H1 (cell line): ENCODE results near the gene IGF2R. TPM values are rescaled to one million over a fixed set of nuclear protein-coding genes. Genes with fewer than 3 reads are reported as not detected.

ENCODE experiments used
- CTCF ChIA-PET: fragments of 300-600 bp; sonication (Branson Sonifier 250); formaldehyde crosslinking; loops from one replicate; lab custom pipeline; 2021; ENCODE audit not compliant: partially characterized antibody; lab: Charles Lee
- POLR2A ChIA-PET: fragments of 300-600 bp; sonication (Branson Sonifier 250); formaldehyde crosslinking; loops from one replicate; lab custom pipeline; 2021; ENCODE audit warnings: inconsistent platforms; ENCODE audit not compliant: partially characterized antibody; lab: Charles Lee
- DNase-seq, 2 experiments: peaks; one replicate each; pipeline versions ENCODE4 v3.0.0 to v3.0.0-alpha.2; 2010 to 2022; ENCODE audit warnings: low spot score in 2 of 2, low read depth in 1 of 2, mixed read lengths in 1 of 2
- FAIRE-seq: peaks from 2 replicates; lab custom pipeline; 2011; peaks lifted over from hg19 to GRCh38; lab: Jason Lieb, UNC
- H2AFZ ChIP-seq: 2 replicates; pipeline ENCODE4 v1.8.1; 2012; ENCODE audit warnings: low read length, inconsistent platforms
- H2AK5ac ChIP-seq: 2 replicates; pipeline ENCODE4 v1.6.1; 2013; ENCODE audit warnings: low read depth, low read length
- H2BK120ac ChIP-seq: replicated peaks from 2 replicates; pipeline ENCODE3; 2013; ENCODE audit warnings: low read depth, low read length, inconsistent platforms
- H2BK12ac ChIP-seq: 2 replicates; pipeline ENCODE4 v1.6.1; 2013; ENCODE audit warnings: low read depth, low read length
- H2BK15ac ChIP-seq: 2 replicates; pipeline ENCODE4 v1.6.1; 2013; ENCODE audit warnings: low read length
- H2BK20ac ChIP-seq: 2 replicates; pipeline ENCODE4 v1.6.1; 2013; ENCODE audit warnings: low read length
- H2BK5ac ChIP-seq: 2 replicates; pipeline ENCODE4 v1.6.1; 2013; ENCODE audit warnings: low read depth, low read length
- H3K14ac ChIP-seq: 2 replicates; pipeline ENCODE4 v1.6.1; 2013; ENCODE audit warnings: inconsistent platforms; ENCODE audit not compliant: insufficient read length
- H3K18ac ChIP-seq: 2 replicates; pipeline ENCODE4 v1.6.1; 2013; ENCODE audit warnings: low read length; ENCODE audit errors: extremely low read depth
- H3K23ac ChIP-seq: 2 replicates; pipeline ENCODE4 v1.6.1; 2013; ENCODE audit warnings: inconsistent platforms; ENCODE audit not compliant: insufficient read length
- H3K23me2 ChIP-seq: 2 replicates; pipeline ENCODE4 v1.6.1; 2013; ENCODE audit warnings: low read depth, low read length
- H3K27ac ChIP-seq: 2 replicates; pipeline ENCODE4 v1.6.1; 2011; ENCODE audit warnings: low read depth, low read length, inconsistent platforms
- H3K27me3 ChIP-seq, 4 experiments: replicated peaks in 1 of 4; 1 replicate in 1 of 4; 2 replicates in 3 of 4; pipeline versions ENCODE4 v1.6.1 to v1.8.1; 2011 to 2013; ENCODE audit warnings: low read length in 3 of 4, mild to moderate bottlenecking in 3 of 4, inconsistent platforms in 2 of 4, mixed read lengths in 2 of 4, moderate library complexity in 1 of 4; ENCODE audit not compliant: control insufficient read depth in 3 of 4, insufficient read depth in 3 of 4; ENCODE audit errors: extremely low read depth in 1 of 4
- H3K36me3 ChIP-seq, 4 experiments: 2 replicates each; pipeline versions ENCODE4 v1.6.1 to v1.8.1; 2011 to 2013; ENCODE audit warnings: mild to moderate bottlenecking in 4 of 4, low read length in 3 of 4, moderate library complexity in 2 of 4, control low read depth in 1 of 4, inconsistent platforms in 1 of 4; ENCODE audit not compliant: insufficient read depth in 4 of 4, control insufficient read depth in 2 of 4
- H3K4ac ChIP-seq: replicated peaks from 2 replicates; pipeline ENCODE3; 2013; ENCODE audit warnings: low read length, low read depth, mixed read lengths, inconsistent platforms; ENCODE audit not compliant: insufficient read length
- H3K4me1 ChIP-seq, 4 experiments: replicated peaks in 1 of 4; 1 replicate in 1 of 4; 2 replicates in 3 of 4; pipeline versions ENCODE4 v1.6.1 to v1.8.1; 2011 to 2013; ENCODE audit warnings: low read length in 3 of 4, inconsistent platforms in 2 of 4, mixed read lengths in 1 of 4; ENCODE audit not compliant: insufficient read depth in 4 of 4, control insufficient read depth in 3 of 4
- H3K4me2 ChIP-seq, 2 experiments: 2 replicates each; pipeline versions ENCODE4 v1.6.1 to v1.8.1; 2011 to 2013; ENCODE audit warnings: low read depth in 2 of 2, low read length in 2 of 2, control low read depth in 1 of 2, inconsistent platforms in 1 of 2, mild to moderate bottlenecking in 1 of 2; ENCODE audit not compliant: insufficient read depth in 1 of 2
- H3K4me3 ChIP-seq, 4 experiments: fragments of 200-600, 300-600 bp in 1 of 4; sonication (generic), shearing (Covaris generic), sonication (Bioruptor Twin) in 1 of 4; 2 replicates each; pipeline versions ENCODE4 v1.5.1 to v1.8.1; 2011 to 2016; ENCODE audit warnings: low read length in 4 of 4, low read depth in 3 of 4, control low read depth in 2 of 4, inconsistent platforms in 2 of 4, mild to moderate bottlenecking in 2 of 4, mixed read lengths in 1 of 4, moderate library complexity in 1 of 4; ENCODE audit not compliant: insufficient read depth in 2 of 4; ENCODE audit errors: extremely low read depth in 1 of 4
- H3K56ac ChIP-seq: replicated peaks from 2 replicates; pipeline ENCODE3; 2013; ENCODE audit warnings: low read depth, mild to moderate bottlenecking, mixed read lengths, low read length, inconsistent platforms; ENCODE audit not compliant: insufficient read length
- H3K79me1 ChIP-seq: 2 replicates; pipeline ENCODE4 v1.6.1; 2013; ENCODE audit warnings: low read depth, low read length, control low read depth
- H3K79me2 ChIP-seq, 2 experiments: 2 replicates each; pipeline versions ENCODE4 v1.6.1 to v1.8.1; 2012 to 2013; ENCODE audit warnings: low read length in 2 of 2, mild to moderate bottlenecking in 2 of 2, inconsistent platforms in 1 of 2; ENCODE audit not compliant: insufficient read depth in 2 of 2, control insufficient read depth in 1 of 2
- H3K9ac ChIP-seq, 4 experiments: replicated peaks in 1 of 4; 1 replicate in 1 of 4; 2 replicates in 3 of 4; pipeline versions ENCODE4 v1.6.1 to v1.8.1; 2011 to 2013; ENCODE audit warnings: low read depth in 3 of 4, low read length in 3 of 4, control low read depth in 2 of 4, mild to moderate bottlenecking in 2 of 4, moderate library complexity in 2 of 4, inconsistent platforms in 1 of 4; ENCODE audit errors: extremely low read depth in 1 of 4
- H3K9me3 ChIP-seq, 2 experiments: 2 replicates each; pipeline versions ENCODE4 v1.6.1 to v1.8.1; 2012 to 2013; ENCODE audit warnings: mild to moderate bottlenecking in 2 of 2, moderate library complexity in 2 of 2, control low read depth in 1 of 2, inconsistent platforms in 1 of 2, low read depth in 1 of 2, low read length in 1 of 2, mixed read lengths in 1 of 2; ENCODE audit not compliant: insufficient read depth in 2 of 2
- H4K20me1 ChIP-seq, 2 experiments: replicated peaks in 1 of 2; 2 replicates each; pipeline versions ENCODE3 to v1.8.1; 2011 to 2013; ENCODE audit warnings: inconsistent platforms in 2 of 2, low read length in 2 of 2, mild to moderate bottlenecking in 1 of 2; ENCODE audit not compliant: insufficient read depth in 2 of 2, control insufficient read depth in 1 of 2
- H4K5ac ChIP-seq: 2 replicates; pipeline ENCODE4 v1.6.1; 2013; ENCODE audit warnings: low read length, low read depth, mixed read lengths, inconsistent platforms; ENCODE audit not compliant: insufficient read length
- H4K8ac ChIP-seq: 2 replicates; pipeline ENCODE4 v1.8.0; 2013; ENCODE audit warnings: mild to moderate bottlenecking, moderate library complexity, low read length, inconsistent platforms; ENCODE audit not compliant: insufficient read depth; ENCODE audit errors: extremely low read depth
- H4K91ac ChIP-seq: replicated peaks from 2 replicates; pipeline ENCODE3; 2013; ENCODE audit warnings: low read length, mixed read lengths, inconsistent platforms; ENCODE audit not compliant: insufficient read length
- ASH2L ChIP-seq: fragments of 200-600, 300-600 bp; sonication (generic); IDR thresholded peaks from one replicate; pipeline ENCODE4 v1.7.1; 2017; ENCODE audit warnings: low read length
- BCL11A ChIP-seq, 2 experiments: IDR thresholded peaks; one replicate each; pipeline ENCODE4 v1.6.1; 2011; ENCODE audit warnings: low read depth in 2 of 2, low read length in 2 of 2, mild to moderate bottlenecking in 2 of 2
- CEBPB ChIP-seq: IDR thresholded peaks from 2 replicates; pipeline ENCODE4 v1.6.1; 2012; ENCODE audit warnings: low read depth, low read length
- E2F6 ChIP-seq: IDR thresholded peaks from 2 replicates; pipeline ENCODE4 v1.6.1; 2012; ENCODE audit warnings: inconsistent platforms
- FOSL1 ChIP-seq: IDR thresholded peaks from 2 replicates; pipeline ENCODE4 v1.6.1; 2011; ENCODE audit warnings: mild to moderate bottlenecking, low read depth, low read length, moderate library complexity; ENCODE audit not compliant: insufficient read depth
- GABPA ChIP-seq: IDR thresholded peaks from 2 replicates; pipeline ENCODE4 v1.6.1; 2011; ENCODE audit warnings: mild to moderate bottlenecking, low read length, moderate library complexity, borderline replicate concordance; ENCODE audit not compliant: insufficient read depth
- HDAC2 ChIP-seq, 2 experiments: fragments of 300-600 bp in 1 of 2; sonication (generic) in 1 of 2; IDR thresholded peaks; 2 replicates each; pipeline ENCODE4 v1.6.1; 2011 to 2012; ENCODE audit warnings: low read depth in 2 of 2, low read length in 2 of 2, mild to moderate bottlenecking in 2 of 2, moderate library complexity in 2 of 2, borderline replicate concordance in 1 of 2, inconsistent platforms in 1 of 2
- HDAC6 ChIP-seq: IDR thresholded peaks from one replicate; pipeline ENCODE4 v1.7.1; 2012; ENCODE audit warnings: low read depth, mild to moderate bottlenecking, inconsistent platforms, low read length, moderate library complexity
- KDM1A ChIP-seq: fragments of 200-600, 300-600 bp; sonication (generic); IDR thresholded peaks from 2 replicates; pipeline ENCODE4 v1.7.1; 2016; ENCODE audit warnings: mild to moderate bottlenecking, low read length, borderline replicate concordance
- NRF1 ChIP-seq: IDR thresholded peaks from 2 replicates; pipeline ENCODE4 v1.6.1; 2011; ENCODE audit warnings: mild to moderate bottlenecking, low read depth, low read length, improper control_type of control experiment
- PHF8 ChIP-seq: fragments of 200-600 bp; sonication (generic); conservative IDR thresholded peaks from 2 replicates; pipeline ENCODE4 v1.7.1; 2012; ENCODE audit warnings: low read depth, mild to moderate bottlenecking, inconsistent platforms, low read length, moderate library complexity
- POLR2A ChIP-seq, 2 experiments: IDR thresholded peaks; 1 replicate in 1 of 2; 2 replicates in 1 of 2; pipeline ENCODE4 v1.6.1; 2011; ENCODE audit warnings: low read depth in 2 of 2, low read length in 2 of 2, mild to moderate bottlenecking in 2 of 2; ENCODE audit errors: control extremely low read depth in 1 of 2
- SIRT6 ChIP-seq: IDR thresholded peaks from one replicate; pipeline ENCODE4 v1.7.1; 2012; ENCODE audit warnings: low read length, inconsistent platforms
- SIX5 ChIP-seq: IDR thresholded peaks from 2 replicates; pipeline ENCODE4 v1.6.1; 2011; ENCODE audit warnings: mild to moderate bottlenecking, low read depth, low read length
- TEAD4 ChIP-seq: IDR thresholded peaks from 2 replicates; pipeline ENCODE4 v1.6.1; 2012; ENCODE audit warnings: low read depth, low read length, inconsistent platforms, mixed read lengths
- whole genome bisulfite sequencing, 2 experiments: shearing (Covaris generic) in 1 of 2; methylation state at CpG; one replicate each; pipeline versions ENCODE4 v1.1.6 to v1.1.7; 2013 to 2015; ENCODE audit warnings: low lambda C conversion rate in 2 of 2, mixed read lengths in 2 of 2, inconsistent platforms in 1 of 2, low coverage in 1 of 2, missing lambda C conversion rate in 1 of 2; ENCODE audit not compliant: insufficient replicate concordance in 2 of 2, insufficient coverage in 1 of 2, insufficient read length in 1 of 2; ENCODE audit errors: extremely low coverage in 1 of 2, missing lambda C conversion rate in 1 of 2; 5-methylcytosine and 5-hydroxymethylcytosine counted together
- polyA plus RNA-seq, 7 experiments: library from polyadenylated mRNA; depleted of rRNA in 3 of 7; stranded (reverse) in 5 of 7; unstranded in 2 of 7; fragments of >200 nt in 5 of 7; fragments of 200-250 nt in 2 of 7; gene quantifications; 1 replicate in 5 of 7; 2 replicates in 1 of 7; 4 replicates in 1 of 7; pipeline versions ENCODE4 v1.2.1 to v1.2.3, GENCODE V29; 2011 to 2013; ENCODE audit warnings: missing spikeins in 2 of 7, mixed read lengths in 2 of 7
- total RNA-seq: library from RNA; stranded (reverse); fragmentation: NEBNext Ultra II Directional; extraction: Animal tissue kit (Norgen Biotek cat#: 25700); gene quantifications from 2 replicates; pipeline ENCODE4 v1.2.1, GENCODE V29; 2021

The IGF2R gene
- total and polyA plus RNA-seq, 2 of the 8 experiments (the other 6 are each of a cell fraction or from before 2014, with no cell fraction given), result 20.6 to 74.1 TPM

DNA sequence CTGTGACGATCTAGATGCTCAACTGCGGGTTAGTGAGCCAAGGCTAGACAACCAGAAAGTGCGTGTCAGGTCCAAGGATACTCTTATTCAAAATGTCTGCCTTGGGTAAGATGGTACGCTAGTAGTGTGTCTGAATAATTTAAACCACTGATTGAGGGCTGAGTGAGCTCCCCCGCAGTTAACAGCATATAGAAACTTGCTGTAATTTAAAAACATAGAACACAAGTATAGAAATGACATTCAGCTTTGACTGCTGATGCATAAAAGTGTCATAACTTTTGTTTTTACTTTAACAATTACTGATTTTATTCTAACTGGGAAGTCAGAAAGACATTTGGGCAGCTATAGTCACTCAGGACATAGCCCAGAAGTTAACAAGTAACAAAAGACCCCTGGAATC is 107.1 kb downstream of the IGF2R start:
- Histone ChIP-seq H3K9ac (no peak overlapping the region), H2BK5ac (no peak overlapping the region), H4K20me1 (peaks cover 1 to 9% of the 10 kb centered on the region in 2 experiments), H3K4ac (no peak overlapping the region), H3K4me2 (no peak overlapping the region), H3K4me1 (no peaks in the 10 kb centered on the region), H4K8ac (no peak overlapping the region), H3K14ac (no peak overlapping the region), H3K9me3 (peaks cover 3 to 12% of the 10 kb centered on the region in 2 experiments; a peak in 3 of 4 replicates), H3K4me3 (no peak overlapping the region), H4K5ac (no peak overlapping the region), H3K79me1 (no peaks in the 10 kb centered on the region; the same call in 1 of the 2 replicates), H2AK5ac (no peak overlapping the region), H2BK12ac (no peak overlapping the region), H3K79me2 (no peaks in the 10 kb centered on the region), H3K23ac (no peak overlapping the region), H3K23me2 (0 out of 2 replicates have a peak, but pooled peaks cover 2% of the 10 kb centered on the region), H3K27ac (no peak overlapping the region), H3K56ac (no peak overlapping the region), H3K27me3 (no peaks in the 10 kb centered on the region), H4K91ac (no peak overlapping the region), H3K36me3 (peaks cover 28 to 80% (median 63%) of the 10 kb centered on the region in 4 experiments), H2BK120ac (no peak overlapping the region), H3K18ac (no peak overlapping the region), H2BK15ac (no peak overlapping the region), H2BK20ac (no peak overlapping the region), H2AFZ (no peak overlapping the region)
- POLR2A ChIA-PET, result no interaction called here
- CTCF ChIA-PET, result interaction anchor here (1.2 to 3.4 kb wide), 5 partner anchors 10 to 23 kb away, joined by 3 to 22 read pairs (median 5); no protein-coding TSS in a partner anchor
- FAIRE-seq, result no peak
- no peak for DNase-seq
- WGBS, 2 experiments, result 93% methylated on average over 5 of the region's 5 CpGs; no CpG with 5 or more reads in 1 of the 2 experiments
- TF ChIP-seq FOSL1, result no peak
- no peak for TF ChIP-seq KDM1A
- no peak for TF ChIP-seq PHF8
- TF ChIP-seq NRF1, result no peak
- TF ChIP-seq TEAD4, result no peak
- TF ChIP-seq ASH2L, result no peak
- TF ChIP-seq HDAC6, result no peak
- no peak for TF ChIP-seq SIRT6
- no peak for TF ChIP-seq SIX5
- no peak for TF ChIP-seq E2F6
- TF ChIP-seq GABPA, result no peak
- no peak for TF ChIP-seq POLR2A (IDR thresholded peaks at IDR 0.05; ENCODE audit: control extremely low read depth in 1 of 2, low read depth in 2 of 2, low read length in 2 of 2)
- TF ChIP-seq HDAC2 (IDR thresholded peaks at IDR 0.05; ENCODE audit: borderline replicate concordance in 1 of 2, low read depth in 2 of 2, low read length in 2 of 2), result no peak
- TF ChIP-seq CEBPB, result no peak
- TF ChIP-seq BCL11A (IDR thresholded peaks at IDR 0.05; ENCODE audit: low read depth in 2 of 2, low read length in 2 of 2), result no peak
